T-cell (primary cell): ENCODE measurements around the gene SEPSECS. TPM values are rescaled to one million over a fixed set of nuclear protein-coding genes. Genes with fewer than 3 reads are reported as not detected.

Source experiments
- ATAC-seq, 4 experiments: fragments of 200-7000 bp in 3 of 4; fragments of 150-1000 bp in 1 of 4; cut with Tn5 transposase; replicated peaks in 1 of 4; 1 replicate in 3 of 4; 2 replicates in 1 of 4; pipeline ENCODE4 v1.10.0; 2021; ENCODE audit warnings: moderate library complexity in 3 of 4, mild to moderate bottlenecking in 2 of 4, moderate number of reproducible peaks in 1 of 4
- CTCF ChIA-PET, 2 donors: fragments of 300-600 bp; sonication (Branson Sonifier 250); formaldehyde crosslinking; loops; one replicate each; lab custom pipeline; 2022; ENCODE audit warnings: antibody characterized with exemption in 2 of 2; lab: Charles Lee
- POLR2A ChIA-PET, 2 donors: fragments of 300-600 bp; sonication (Branson Sonifier 250); formaldehyde crosslinking; loops; one replicate each; lab custom pipeline; 2022; ENCODE audit warnings: antibody characterized with exemption in 2 of 2; lab: Charles Lee
- DNase-seq, 35 experiments: peaks; one replicate each; pipeline versions ENCODE4 v3.0.0 to v3.0.0-alpha.2; 2013 to 2023
- H3K27ac ChIP-seq: one replicate; pipeline ENCODE4 v1.5.1; 2013; ENCODE audit warnings: low read length
- H3K27me3 ChIP-seq, 2 experiments: replicated peaks in 1 of 2; 1 replicate in 1 of 2; 2 replicates in 1 of 2; pipeline versions ENCODE4 v1.6.1 to v1.7.0; 2013; ENCODE audit warnings: low read length in 1 of 2, mixed read lengths in 1 of 2; ENCODE audit not compliant: control insufficient read depth in 2 of 2, insufficient read depth in 2 of 2; ENCODE audit errors: extremely low read depth in 1 of 2
- H3K36me3 ChIP-seq, 2 donors: 1 replicate in 1 of 2; 2 replicates in 1 of 2; pipeline versions ENCODE4 v1.6.1 to v1.7.0; 2013; ENCODE audit warnings: low read length in 1 of 2; ENCODE audit not compliant: control insufficient read depth in 2 of 2, insufficient read depth in 1 of 2; ENCODE audit errors: extremely low read depth in 1 of 2
- H3K4me1 ChIP-seq, 2 experiments: 1 replicate in 1 of 2; 2 replicates in 1 of 2; pipeline versions ENCODE4 v1.6.1 to v1.7.0; 2013; ENCODE audit warnings: low read length in 2 of 2, mixed read lengths in 1 of 2; ENCODE audit not compliant: insufficient read depth in 2 of 2, control insufficient read depth in 1 of 2; ENCODE audit errors: extremely low read depth in 1 of 2
- H3K4me3 ChIP-seq, 2 donors: 1 replicate in 1 of 2; 2 replicates in 1 of 2; pipeline versions ENCODE4 v1.5.1 to v1.7.0; 2013; ENCODE audit warnings: mild to moderate bottlenecking in 2 of 2, low read length in 1 of 2, moderate library complexity in 1 of 2; ENCODE audit not compliant: control insufficient read depth in 1 of 2; ENCODE audit errors: extremely low read depth in 1 of 2
- H3K9me3 ChIP-seq: 2 replicates; pipeline ENCODE4 v1.7.0; 2013
- H3K27ac Mint-ChIP-seq, 2 donors: one replicate each; pipeline ENCODE4 v1.8.0; 2020 to 2021; ENCODE audit warnings: mild to moderate bottlenecking in 2 of 2, mixed read lengths in 2 of 2
- H3K27me3 Mint-ChIP-seq, 2 donors: one replicate each; pipeline ENCODE4 v1.8.0; 2021 to 2022; ENCODE audit warnings: mixed read lengths in 2 of 2
- H3K36me3 Mint-ChIP-seq: one replicate; pipeline ENCODE4 v1.8.0; 2021; ENCODE audit warnings: mixed read lengths
- H3K4me1 Mint-ChIP-seq, 3 donors: one replicate each; pipeline ENCODE4 v1.8.0; 2020 to 2022; ENCODE audit warnings: mixed read lengths in 3 of 3, mild to moderate bottlenecking in 1 of 3
- H3K4me3 Mint-ChIP-seq, 3 donors: one replicate each; pipeline ENCODE4 v1.8.0; 2020 to 2022; ENCODE audit warnings: mild to moderate bottlenecking in 3 of 3, mixed read lengths in 3 of 3, moderate library complexity in 3 of 3
- H3K9me3 Mint-ChIP-seq, 3 donors: one replicate each; pipeline ENCODE4 v1.8.0; 2020 to 2022; ENCODE audit warnings: mixed read lengths in 3 of 3
- WGBS: methylation state at CpG from one replicate; pipeline ENCODE4 v1.1.5; 2013; ENCODE audit warnings: missing lambda C conversion rate; ENCODE audit not compliant: insufficient coverage; 5-methylcytosine and 5-hydroxymethylcytosine counted together
- total RNA-seq, 35 experiments: library from RNA in 6 of 35; stranded (reverse) in 6 of 35; fragments of 120-200 nt in 1 of 35; gene quantifications; one replicate each; pipeline versions ENCODE4 v1.2.1 to v1.2.4 and lab custom pipeline; 2013 to 2026

The SEPSECS gene
- total RNA-seq, 5 donors from 2014 or later (not counting 1 experiment from before 2014, with no cell fraction given), result 12.4 to 16.2 (median 15.0) TPM

DNA sequence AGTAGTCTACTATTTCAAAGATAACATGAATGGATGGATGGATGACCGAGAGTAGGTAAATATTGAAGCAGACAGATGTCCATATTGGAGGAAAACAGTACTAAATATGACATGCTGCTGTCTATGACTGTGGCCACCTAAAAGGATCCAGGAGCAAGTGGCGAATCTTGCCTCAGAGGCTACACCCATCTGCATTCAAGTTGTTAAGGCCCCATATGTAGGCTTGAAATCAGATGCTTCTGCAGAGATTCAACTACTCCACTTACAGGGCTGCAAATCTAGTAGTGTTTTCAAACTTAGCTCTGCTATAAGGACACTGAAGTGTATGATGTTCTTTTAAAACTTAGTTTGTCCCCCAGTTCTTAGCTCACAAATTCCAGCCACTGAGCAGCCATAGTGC lies 28.9 kb downstream of the SEPSECS start:
- ATAC-seq (no peak), DNase-seq (no peak)
- no peak overlapping the region for H3K27ac Mint-ChIP-seq
- POLR2A ChIA-PET, result no interaction called here
- H3K9me3 Mint-ChIP-seq, result peaks cover 0 to 5% (median 3%) of the 10 kb centered on the region in 3 donors
- Histone ChIP-seq H3K9me3 (no peaks in the 10 kb centered on the region), H3K27ac (no peak overlapping the region), H3K36me3 (peaks cover 0 to 2% of the 10 kb centered on the region in 2 donors), H3K4me3 (no peak overlapping the region), H3K4me1 (peaks cover 0 to 2% of the 10 kb centered on the region in 2 experiments), H3K27me3 (no peaks in the 10 kb centered on the region)
- H3K27me3 Mint-ChIP-seq, result no peaks in the 10 kb centered on the region
- WGBS, result no CpG with 5 or more reads among the region's 2 CpGs
- H3K4me1 Mint-ChIP-seq, result peaks cover 7 to 15% (median 9%) of the 10 kb centered on the region in 3 donors
- no peak overlapping the region for H3K4me3 Mint-ChIP-seq
- CTCF ChIA-PET, result no interaction called here
- peaks cover 56% of the 10 kb centered on the region for H3K36me3 Mint-ChIP-seq

DNA sequence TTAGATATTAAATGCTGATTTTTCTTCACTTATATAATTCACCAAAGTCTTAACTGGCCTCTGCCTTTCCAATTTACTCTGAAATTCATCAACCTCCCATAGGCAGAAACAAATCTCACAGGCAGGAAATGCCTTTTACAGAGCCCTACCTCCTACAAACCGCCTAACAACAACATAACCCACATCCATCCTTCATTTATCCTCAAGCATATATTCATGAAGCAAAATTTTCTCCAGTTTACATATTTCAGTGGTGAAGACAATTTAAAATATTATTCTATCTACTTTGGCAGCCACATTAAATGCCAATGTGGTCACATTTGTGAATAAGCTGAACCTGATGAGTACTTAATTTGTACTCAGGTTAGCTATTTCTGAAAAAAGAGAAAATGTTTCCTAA lies 30.3 kb downstream of the SEPSECS start:
- H3K4me1 ChIP-seq, result peaks cover 0 to 2% of the 10 kb centered on the region in 2 experiments
- no peak overlapping the region for H3K4me3 ChIP-seq
- DNase-seq, result no peak
- Mint-ChIP-seq H3K4me1 (peaks cover 0 to 6% (median 0%) of the 10 kb centered on the region in 3 donors), H3K36me3 (peaks cover 54% of the 10 kb centered on the region), H3K4me3 (no peak overlapping the region), H3K27me3 (no peaks in the 10 kb centered on the region), H3K27ac (no peak overlapping the region), H3K9me3 (peaks cover 0 to 4% (median 3%) of the 10 kb centered on the region in 3 donors)
- peaks cover 0 to 6% of the 10 kb centered on the region in 2 donors for H3K36me3 ChIP-seq
- H3K9me3 ChIP-seq, result no peaks in the 10 kb centered on the region
- POLR2A ChIA-PET, result no interaction called here
- no CpG with 5 or more reads among the region's 1 CpG for WGBS
- no peak for ATAC-seq
- H3K27me3 ChIP-seq, result no peaks in the 10 kb centered on the region
- CTCF ChIA-PET, result interaction anchor here in 1 of 2 donors (1.0 kb wide), 1 partner anchor 15 kb away, joined by 5 read pairs; no protein-coding TSS in a partner anchor
- H3K27ac ChIP-seq, result no peak overlapping the region

- H3K27ac Mint-ChIP-seq, result no peak overlapping the region
- no peak overlapping the region for H3K4me3 ChIP-seq
- H3K27me3 ChIP-seq, result no peaks in the 10 kb centered on the region
- H3K27ac ChIP-seq, result no peak overlapping the region
- H3K4me3 Mint-ChIP-seq, result no peak overlapping the region
- peaks cover 0 to 3% (median 0%) of the 10 kb centered on the region in 3 donors for H3K4me1 Mint-ChIP-seq
- H3K9me3 Mint-ChIP-seq, result no peaks in the 10 kb centered on the region
- no peaks in the 10 kb centered on the region for H3K27me3 Mint-ChIP-seq
- peaks cover 0 to 12% of the 10 kb centered on the region in 2 donors for H3K36me3 ChIP-seq
- ChIA-PET CTCF (no interaction called here), POLR2A (no interaction called here)
- peaks cover 0 to 2% of the 10 kb centered on the region in 2 experiments for H3K4me1 ChIP-seq
- DNase-seq (no peak), ATAC-seq (no peak)
- H3K36me3 Mint-ChIP-seq, result peaks cover 60% of the 10 kb centered on the region
- H3K9me3 ChIP-seq, result no peaks in the 10 kb centered on the region
These were observed 31.6 kb downstream of the SEPSECS start for GRCh38 chr4:25128671-25129070.

- POLR2A ChIA-PET, result no interaction called here
- CTCF ChIA-PET, result no interaction called here
- no peaks in the 10 kb centered on the region for H3K27me3 Mint-ChIP-seq
- H3K36me3 Mint-ChIP-seq, result peaks cover 59% of the 10 kb centered on the region
- Histone ChIP-seq H3K27me3 (no peaks in the 10 kb centered on the region), H3K36me3 (peaks cover 0 to 23% of the 10 kb centered on the region in 2 donors), H3K27ac (no peak overlapping the region), H3K9me3 (no peaks in the 10 kb centered on the region), H3K4me1 (no peaks in the 10 kb centered on the region), H3K4me3 (no peak overlapping the region)
- WGBS, result no CpG with 5 or more reads among the region's 3 CpGs
- no peak overlapping the region for H3K4me3 Mint-ChIP-seq
- H3K9me3 Mint-ChIP-seq, result no peaks in the 10 kb centered on the region
- H3K27ac Mint-ChIP-seq, result no peak overlapping the region
- ATAC-seq (no peak), DNase-seq (no peak)
- no peaks in the 10 kb centered on the region for H3K4me1 Mint-ChIP-seq
These were observed 37.0 kb downstream of the SEPSECS start for GRCh38 chr4:25123236-25123635.

DNA sequence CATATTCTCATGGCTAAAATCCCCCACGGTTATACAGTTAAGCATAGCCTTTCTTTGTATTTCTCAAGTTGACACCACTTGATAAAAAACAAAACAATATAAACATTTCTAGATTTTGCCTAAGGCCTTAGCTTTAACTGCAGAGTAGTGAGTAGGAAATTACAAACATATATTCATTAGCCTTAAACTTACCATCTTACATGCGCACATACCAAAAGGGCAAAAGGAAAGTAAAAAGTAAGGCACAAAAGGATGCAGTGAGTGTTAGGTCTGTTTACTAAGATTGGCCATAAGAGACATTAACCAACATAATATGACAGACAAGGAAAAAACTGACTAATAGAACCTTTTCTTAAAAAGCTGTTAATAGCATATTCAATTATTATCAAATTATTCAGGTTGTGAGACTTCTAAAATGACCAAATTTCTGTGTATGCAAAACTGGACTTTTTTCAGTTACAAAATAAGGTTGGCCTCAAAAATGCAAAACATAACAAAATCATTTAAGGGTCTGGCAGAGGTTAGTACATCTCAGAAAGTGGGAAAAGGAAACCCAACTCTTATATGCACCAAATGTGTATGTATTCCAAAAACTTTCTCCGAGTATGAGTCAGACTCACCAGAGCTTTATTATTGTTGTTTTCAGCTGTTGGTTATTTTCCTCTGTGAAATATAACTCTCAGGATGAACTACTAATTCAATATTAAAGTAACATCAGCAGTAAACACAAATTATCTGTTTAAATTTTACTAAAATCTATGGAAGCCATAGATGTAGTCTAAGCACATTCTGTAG lies 39.9 kb downstream of the SEPSECS start:
- ChIA-PET CTCF (no interaction called here), POLR2A (no interaction called here)
- H3K4me1 ChIP-seq, result no peaks in the 10 kb centered on the region
- no peak overlapping the region for H3K4me3 ChIP-seq
- Mint-ChIP-seq H3K36me3 (peaks cover 47% of the 10 kb centered on the region), H3K27ac (no peak overlapping the region), H3K4me1 (no peaks in the 10 kb centered on the region), H3K4me3 (no peak overlapping the region), H3K27me3 (no peaks in the 10 kb centered on the region), H3K9me3 (no peaks in the 10 kb centered on the region)
- WGBS, result no CpG with 5 or more reads among the region's 3 CpGs
- no peak overlapping the region for H3K27ac ChIP-seq
- ATAC-seq (no peak), DNase-seq (no peak)
- peaks cover 0 to 22% of the 10 kb centered on the region in 2 donors for H3K36me3 ChIP-seq
- H3K9me3 ChIP-seq, result no peaks in the 10 kb centered on the region
- no peaks in the 10 kb centered on the region for H3K27me3 ChIP-seq

DNA sequence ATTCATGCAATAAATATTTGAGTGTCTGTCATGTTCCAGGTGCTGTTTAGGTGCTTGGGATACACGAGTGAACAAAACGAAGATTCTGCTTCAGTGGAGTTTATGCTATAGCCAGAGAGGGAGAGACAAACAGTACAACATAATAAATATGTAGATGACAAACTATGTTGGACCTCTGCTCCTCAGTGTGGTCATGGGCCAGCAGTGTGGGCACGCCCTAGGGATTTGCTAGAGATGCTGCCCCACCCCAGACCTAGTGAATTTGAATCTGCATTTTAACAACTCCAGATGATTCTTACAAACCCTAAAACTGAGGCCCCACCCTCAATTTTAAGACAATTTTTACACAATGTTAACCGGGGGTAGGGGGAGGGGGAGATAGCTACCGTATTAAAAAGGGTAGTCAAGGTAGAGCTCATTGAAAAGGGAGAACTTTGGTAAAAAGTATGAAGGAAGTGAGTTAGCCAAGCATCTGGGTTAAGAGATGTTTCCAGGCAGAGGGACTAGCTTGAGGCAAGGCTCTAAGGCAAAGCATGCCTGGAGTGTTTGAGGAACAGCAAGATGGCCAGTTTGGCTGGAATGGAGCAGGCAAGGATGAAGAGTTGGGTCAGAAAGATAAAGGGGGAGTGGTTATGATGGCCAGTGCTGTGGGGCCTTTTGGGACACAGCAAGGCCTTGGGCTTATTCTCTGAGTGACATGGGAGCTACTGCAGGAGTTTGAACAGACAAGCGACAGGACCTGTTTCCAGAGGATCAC lies 42.4 kb downstream of the SEPSECS start:
- WGBS, result 92% methylated on average over 2 of the region's 6 CpGs
- DNase-seq (no peak), ATAC-seq (no peak)
- Mint-ChIP-seq H3K36me3 (peaks cover 29% of the 10 kb centered on the region), H3K9me3 (no peaks in the 10 kb centered on the region), H3K27me3 (no peaks in the 10 kb centered on the region), H3K4me1 (no peaks in the 10 kb centered on the region), H3K4me3 (no peak overlapping the region), H3K27ac (no peak overlapping the region)
- Histone ChIP-seq H3K36me3 (peaks cover 0 to 6% of the 10 kb centered on the region in 2 donors), H3K9me3 (no peaks in the 10 kb centered on the region), H3K27ac (no peak overlapping the region), H3K4me3 (no peak overlapping the region), H3K27me3 (no peaks in the 10 kb centered on the region), H3K4me1 (no peaks in the 10 kb centered on the region)
- ChIA-PET POLR2A (no interaction called here), CTCF (no interaction called here)
